HG03378 (cell line): ENCODE results near the gene FAM24B.

Experiments used
- ATAC-seq: cut with Tn5 transposase; IDR thresholded peaks from one replicate; pipeline ENCODE4 v1.9.1; 2021; ENCODE audit warnings: mild to moderate bottlenecking, moderate library complexity; ENCODE audit not compliant: unreplicated experiment

Gene FAM24B

GRCh38 chr10:122828716-122829255 lies 50.6 kb downstream of the FAM24B start:
- no peak for ATAC-seq

GRCh38 chr10:122827302-122827701 lies 52.1 kb downstream of the FAM24B start:
- no peak for ATAC-seq

DNA sequence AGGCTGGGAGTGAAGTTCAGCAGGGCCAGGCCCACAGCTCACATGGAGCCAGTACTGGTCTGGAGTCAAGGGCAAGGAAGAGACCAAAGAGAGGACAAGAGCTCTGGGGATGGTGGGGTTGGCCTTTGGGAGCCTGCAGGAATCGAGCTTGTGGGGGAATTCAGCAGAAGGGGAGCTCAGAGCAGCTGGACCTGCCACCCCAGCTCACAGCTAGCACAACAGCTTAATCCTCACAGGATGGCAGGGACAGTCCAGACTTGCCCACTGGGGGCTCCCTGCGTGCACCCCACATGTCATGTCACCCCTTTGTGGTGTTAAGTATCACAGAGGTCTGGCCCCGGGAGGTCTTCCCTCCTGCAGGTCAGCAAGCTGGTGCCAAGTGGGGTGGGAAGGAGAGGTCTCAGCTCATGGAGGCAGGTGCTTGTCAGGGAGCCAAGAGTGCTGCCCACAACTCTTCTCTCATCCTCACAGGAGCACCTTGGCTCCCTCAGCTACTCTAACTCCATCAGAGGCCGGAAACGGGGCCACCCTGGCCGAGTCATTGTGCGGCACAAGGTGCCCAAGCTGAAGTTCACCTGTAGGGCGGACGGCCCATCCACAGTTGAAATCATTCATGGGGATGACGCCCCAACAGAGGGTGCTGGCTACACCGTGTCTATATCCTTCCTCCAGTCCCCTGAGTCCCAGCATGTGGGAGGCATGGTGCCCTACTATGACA lies 56.2 kb downstream of the FAM24B start:
- no peak for ATAC-seq

DNA sequence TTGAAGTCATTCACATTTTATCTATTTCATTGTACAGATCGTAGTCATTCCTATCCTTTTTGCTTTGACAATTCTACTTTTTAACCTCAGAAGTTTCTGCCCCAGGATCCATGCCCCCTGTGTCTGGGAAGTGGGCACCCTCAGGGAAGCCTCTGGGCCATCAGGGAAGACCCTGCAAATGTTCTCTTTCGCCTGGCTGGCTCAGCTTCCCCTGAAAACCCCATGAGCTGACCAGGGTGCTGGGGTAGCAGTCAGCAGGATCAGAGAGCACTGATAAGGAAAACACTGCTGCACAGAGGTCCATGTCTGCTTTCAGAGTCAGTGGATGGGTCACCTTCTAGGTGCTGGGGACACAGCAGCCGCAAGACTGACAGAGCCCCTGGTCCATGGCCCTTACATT lies 57.6 kb downstream of the FAM24B start:
- ATAC-seq: no peak

- ATAC-seq: no peak
Measured at GRCh38 chr10:122815458-122815857, 63.9 kb downstream of the FAM24B start.

DNA sequence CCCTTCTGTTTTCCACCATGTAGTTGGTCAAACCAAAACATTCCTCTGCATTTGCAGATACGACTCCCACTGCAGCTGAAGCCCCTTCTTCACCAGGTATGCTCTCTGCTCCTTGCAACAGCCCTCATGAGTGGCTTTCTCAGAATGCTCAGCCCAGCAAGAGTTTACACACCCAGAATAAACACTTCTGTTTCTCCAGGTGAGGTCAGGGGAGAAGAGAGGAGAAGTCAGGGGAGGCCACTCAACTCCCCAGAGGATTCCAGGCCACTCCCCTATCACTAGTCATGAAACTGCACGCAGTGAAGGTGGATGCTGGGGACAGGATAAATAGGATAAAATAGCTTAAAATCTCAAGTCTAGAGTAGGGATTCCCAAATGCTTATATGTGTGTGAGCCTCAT lies 64.9 kb downstream of the FAM24B start:
- no peak for ATAC-seq

- no peak for ATAC-seq
Measured at GRCh38 chr10:122812751-122813150, 66.6 kb downstream of the FAM24B start.

DNA sequence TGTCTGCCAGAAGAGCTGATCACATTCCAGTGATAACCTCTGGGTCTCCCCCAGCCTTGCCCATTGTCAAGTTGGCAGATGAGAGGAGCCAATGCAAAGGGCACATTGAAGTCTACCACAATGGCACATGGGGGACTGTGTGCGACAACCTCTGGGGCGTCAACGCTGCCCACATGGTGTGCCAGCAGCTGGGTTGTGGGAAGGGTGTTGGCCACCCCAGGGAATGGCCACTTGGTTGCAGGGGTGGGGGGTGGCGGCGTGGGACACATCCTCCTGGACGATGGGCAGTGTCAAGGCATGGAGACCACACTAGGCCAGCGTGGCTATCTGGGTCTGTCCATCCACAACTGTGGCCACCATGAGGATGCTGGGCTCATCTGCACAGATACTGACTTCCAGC lies 77.1 kb downstream of the FAM24B start:
- no peak for ATAC-seq
